Activated CD8-positive, alpha-beta memory T cell treated with anti-CD3 and anti-CD28 coated beads for 4 hours (primary cell): ENCODE results near the gene AMIGO1.

Experiments
- DNase-seq, 2 donors: peaks; one replicate each; pipeline ENCODE4 v3.0.0-alpha.2; 2020; ENCODE audit warnings: low read depth in 2 of 2

The AMIGO1 gene

GRCh38 chr1:109454497-109455133, 54.9 kb downstream of the AMIGO1 start:
- no peak for DNase-seq
